IMR-90 (cell line): ENCODE measurements around the gene FAM76B. TPM values are rescaled to one million over a fixed set of nuclear protein-coding genes. Genes with fewer than 3 reads are reported as not detected.

Source experiments
- ATAC-seq: fragments of 200-7000 bp; cut with Tn5 transposase; 2 replicates; pipeline ENCODE4 v1.9.1; 2020; ENCODE audit warnings: low read depth, mild to moderate bottlenecking, moderate library complexity
- BruUV-seq: library from RNA; stranded (reverse); fragments of 400-500 nt; replicated peaks from 2 replicates; lab custom pipeline; 2021; lab: Mats Ljungman, UMichigan
- CTCF ChIA-PET: fragments of 300-600 bp; formaldehyde crosslinking; extraction: SDS; loops from one replicate; lab custom pipeline; 2021; ENCODE audit warnings: antibody characterized with exemption; lab: Yijun Ruan, JAX
- POLR2A ChIA-PET: fragments of 300-600 bp; sonication (Branson Sonifier 250); formaldehyde crosslinking; loops from one replicate; lab custom pipeline; 2022; ENCODE audit warnings: antibody characterized with exemption; ENCODE audit not compliant: unreplicated experiment; lab: Charles Lee
- DNase-seq: peaks from one replicate; pipeline ENCODE4 v3.0.0; 2013
- H2AFZ ChIP-seq: replicated peaks from 2 replicates; pipeline ENCODE3; 2013; ENCODE audit warnings: low read length, mild to moderate bottlenecking; ENCODE audit not compliant: poor library complexity
- H2AK5ac ChIP-seq: 2 replicates; pipeline ENCODE4 v1.6.1; 2013; ENCODE audit warnings: low read depth, low read length, inconsistent platforms
- H2AK9ac ChIP-seq: replicated peaks from 2 replicates; pipeline ENCODE3; 2013; ENCODE audit warnings: mild to moderate bottlenecking, low read depth, low read length, moderate library complexity; ENCODE audit not compliant: poor library complexity
- H2BK120ac ChIP-seq: 2 replicates; pipeline ENCODE4 v1.6.1; 2013; ENCODE audit warnings: low read depth, low read length, inconsistent platforms
- H2BK15ac ChIP-seq: 3 replicates; pipeline ENCODE4 v1.6.1; 2013; ENCODE audit warnings: low read depth, low read length, inconsistent platforms
- H2BK20ac ChIP-seq: 2 replicates; pipeline ENCODE4 v1.6.1; 2013; ENCODE audit warnings: low read depth, mild to moderate bottlenecking, inconsistent platforms, low read length, moderate library complexity
- H2BK5ac ChIP-seq: 2 replicates; pipeline ENCODE4 v1.6.1; 2013; ENCODE audit warnings: mild to moderate bottlenecking, low read depth, low read length, inconsistent platforms; ENCODE audit not compliant: poor library complexity, severe bottlenecking
- H3K14ac ChIP-seq: replicated peaks from 2 replicates; pipeline ENCODE4 v1.6.1; 2013; ENCODE audit warnings: low read depth, low read length, inconsistent platforms
- H3K18ac ChIP-seq: 2 replicates; pipeline ENCODE4 v1.6.1; 2013; ENCODE audit warnings: low read depth, low read length, control low read depth
- H3K23ac ChIP-seq: 2 replicates; pipeline ENCODE4 v1.6.1; 2013; ENCODE audit warnings: low read depth, low read length, inconsistent platforms
- H3K27ac ChIP-seq: 2 replicates; pipeline ENCODE4 v1.5.1; 2013; ENCODE audit warnings: mild to moderate bottlenecking, control low read depth, low read length; ENCODE audit not compliant: insufficient read depth
- H3K27me3 ChIP-seq: 2 replicates; pipeline ENCODE4 v1.6.1; 2013; ENCODE audit warnings: low read length; ENCODE audit not compliant: control insufficient read depth, insufficient read depth
- H3K36me3 ChIP-seq: 2 replicates; pipeline ENCODE4 v1.6.1; 2013; ENCODE audit warnings: low read length, mixed read lengths; ENCODE audit not compliant: control insufficient read depth, insufficient read depth
- H3K4ac ChIP-seq: 2 replicates; pipeline ENCODE4 v1.6.1; 2013; ENCODE audit warnings: low read depth, low read length, inconsistent platforms
- H3K4me1 ChIP-seq: 2 replicates; pipeline ENCODE4 v1.6.1; 2013; ENCODE audit warnings: low read length, mixed read lengths; ENCODE audit not compliant: control insufficient read depth, insufficient read depth
- H3K4me2 ChIP-seq: 2 replicates; pipeline ENCODE4 v1.6.1; 2013; ENCODE audit warnings: low read depth, mild to moderate bottlenecking, control low read depth, low read length, moderate library complexity
- H3K4me3 ChIP-seq: 2 replicates; pipeline ENCODE4 v1.5.1; 2013; ENCODE audit warnings: low read depth, mild to moderate bottlenecking, control low read depth, low read length, moderate library complexity; ENCODE audit not compliant: insufficient read depth
- H3K56ac ChIP-seq: 2 replicates; pipeline ENCODE4 v1.6.1; 2013; ENCODE audit warnings: low read length, inconsistent platforms; ENCODE audit not compliant: insufficient read depth; ENCODE audit errors: extremely low read depth
- H3K79me1 ChIP-seq, 2 experiments: 2 replicates each; pipeline ENCODE4 v1.6.1; 2013; ENCODE audit warnings: low read length in 2 of 2, inconsistent platforms in 1 of 2, low read depth in 1 of 2
- H3K9ac ChIP-seq: 2 replicates; pipeline ENCODE4 v1.6.1; 2013; ENCODE audit warnings: low read depth, low read length, control low read depth
- H3K9me1 ChIP-seq: 2 replicates; pipeline ENCODE4 v1.6.1; 2013; ENCODE audit warnings: low read length, inconsistent platforms; ENCODE audit not compliant: insufficient read depth
- H3K9me3 ChIP-seq: 2 replicates; pipeline ENCODE4 v1.6.1; 2013; ENCODE audit warnings: low read length; ENCODE audit not compliant: control insufficient read depth, insufficient read depth
- H4K20me1 ChIP-seq: 2 replicates; pipeline ENCODE4 v1.6.1; 2013; ENCODE audit warnings: low read length, inconsistent platforms; ENCODE audit not compliant: insufficient read depth
- H4K5ac ChIP-seq: 2 replicates; pipeline ENCODE4 v1.6.1; 2013; ENCODE audit warnings: mild to moderate bottlenecking, low read depth, low read length, control low read depth
- H4K8ac ChIP-seq, 2 experiments: 2 replicates each; pipeline ENCODE4 v1.6.1; 2013; ENCODE audit warnings: low read depth in 2 of 2, low read length in 2 of 2, control low read depth in 1 of 2, inconsistent platforms in 1 of 2
- H4K91ac ChIP-seq: 2 replicates; pipeline ENCODE4 v1.6.1; 2013; ENCODE audit warnings: low read depth, low read length, inconsistent platforms; ENCODE audit not compliant: insufficient read depth
- CEBPB ChIP-seq: IDR thresholded peaks from 2 replicates; pipeline ENCODE4 v1.6.1; 2012; ENCODE audit warnings: low read depth, low read length, improper control_type of control experiment
- CHD1 ChIP-seq: IDR thresholded peaks from 2 replicates; pipeline ENCODE4 v1.6.1; 2012; ENCODE audit warnings: low read depth, low read length, improper control_type of control experiment
- CTCF ChIP-seq: conservative IDR thresholded peaks from 2 replicates; pipeline ENCODE4 v1.5.1; 2012; ENCODE audit warnings: mild to moderate bottlenecking, low read depth, low read length, improper control_type of control experiment
- ELK1 ChIP-seq: fragments of 150-350 bp; IDR thresholded peaks from 2 replicates; pipeline ENCODE4 v1.6.1; 2016; ENCODE audit warnings: low read depth, mild to moderate bottlenecking, low read length, moderate library complexity, borderline replicate concordance
- FOS ChIP-seq: fragments of 150-350 bp; IDR thresholded peaks from 2 replicates; pipeline ENCODE4 v1.6.1; 2016; ENCODE audit warnings: low read depth, low read length
- MAZ ChIP-seq: IDR thresholded peaks from 2 replicates; pipeline ENCODE4 v1.6.1; 2012; ENCODE audit warnings: low read depth, mild to moderate bottlenecking, low read length, improper control_type of control experiment, moderate library complexity, borderline replicate concordance
- MXI1 ChIP-seq: IDR thresholded peaks from 2 replicates; pipeline ENCODE4 v1.6.1; 2012; ENCODE audit warnings: low read depth, mild to moderate bottlenecking, low read length, moderate library complexity, borderline replicate concordance
- NFE2L2 ChIP-seq: fragments of 150-350 bp; IDR thresholded peaks from 2 replicates; pipeline ENCODE4 v1.6.1; 2016; ENCODE audit warnings: low read depth, mild to moderate bottlenecking, low read length
- POLR2A ChIP-seq: IDR thresholded peaks from 2 replicates; pipeline ENCODE4 v1.6.1; 2012; ENCODE audit warnings: mild to moderate bottlenecking, low read depth, low read length
- RAD21 ChIP-seq: IDR thresholded peaks from 2 replicates; pipeline ENCODE4 v1.6.1; 2012; ENCODE audit warnings: low read length, improper control_type of control experiment
- RCOR1 ChIP-seq: IDR thresholded peaks from 2 replicates; pipeline ENCODE4 v1.6.1; 2012; ENCODE audit warnings: mild to moderate bottlenecking, low read length, improper control_type of control experiment; ENCODE audit not compliant: insufficient replicate concordance
- RFX5 ChIP-seq: IDR thresholded peaks from 2 replicates; pipeline ENCODE4 v1.8.0; 2012; ENCODE audit warnings: low read depth, mild to moderate bottlenecking, low read length, moderate library complexity
- SMC3 ChIP-seq: fragments of 150-350 bp; IDR thresholded peaks from 2 replicates; pipeline ENCODE4 v1.6.1; 2016; ENCODE audit warnings: low read depth, mild to moderate bottlenecking, antibody characterized with exemption, low read length, moderate library complexity
- dilution Hi-C: fragments of 300-500 bp; cut with HindIII; formaldehyde crosslinking; loops from one replicate; pipeline ENCODE4 v1.14.3; 2018; ENCODE audit warnings: low sequenced_read_pairs; ENCODE audit not compliant: unreplicated experiment
- in situ Hi-C: fragments of 300-500 bp; cut with MboI; formaldehyde crosslinking; loops from 3 replicates; pipeline ENCODE4 v1.14.3; 2019; ENCODE audit warnings: low sequenced_read_pairs, inconsistent platforms, mixed read lengths
- intact Hi-C: fragments of 100-400 bp; cut with micrococcal nuclease; formaldehyde crosslinking; loops from 2 replicates; pipeline ENCODE4 v1.10.0; 2022
- polyA plus RNA-seq, 3 experiments: library from polyadenylated mRNA; depleted of rRNA; stranded (reverse); fragments of >200 nt; gene quantifications; 2 replicates each; pipeline ENCODE4 v1.2.3, GENCODE V29; 2012; ENCODE audit warnings: low replicate concordance in 1 of 3
- total RNA-seq: library from RNA; depleted of rRNA; stranded (reverse); fragments of >200 nt; gene quantifications from 2 replicates; pipeline ENCODE4 v1.2.3, GENCODE V29; 2012

The FAM76B gene
- total and polyA plus RNA-seq, 2 of the 4 experiments (the other 2 are of a cell fraction) = 12.7 to 14.3 TPM

- no peak overlapping the region for H3K14ac ChIP-seq
- no peaks in the 10 kb centered on the region for H3K4me1 ChIP-seq
- no peak overlapping the region for H2BK15ac ChIP-seq
- no peak overlapping the region for H3K18ac ChIP-seq
- dilution Hi-C loops = no loop called here
- no peak overlapping the region for H2BK120ac ChIP-seq
- H3K27ac ChIP-seq = no peak overlapping the region
- H2AK9ac ChIP-seq = no peak overlapping the region
- no peak overlapping the region for H2AK5ac ChIP-seq
- H3K9me3 ChIP-seq = no peaks in the 10 kb centered on the region
- ChIA-PET CTCF (no interaction called here), POLR2A (no interaction called here)
- no peak overlapping the region for H3K4ac ChIP-seq
- TF ChIP-seq MAZ (no peak), SMC3 (no peak), RFX5 (no peak), FOS (no peak), CTCF (no peak), NFE2L2 (no peak), RAD21 (no peak), CEBPB (no peak), ELK1 (no peak), RCOR1 (no peak), MXI1 (no peak), POLR2A (no peak), CHD1 (no peak)
- no peak overlapping the region for H4K5ac ChIP-seq
- no peak overlapping the region for H3K56ac ChIP-seq
- H2BK5ac ChIP-seq = no peak overlapping the region
- H3K4me2 ChIP-seq = no peak overlapping the region
- H4K91ac ChIP-seq = no peak overlapping the region
- in situ Hi-C loops = no loop called here
- BruUV-seq = no TSS peak
- H3K27me3 ChIP-seq = no peaks in the 10 kb centered on the region
- DNase-seq (no peak), ATAC-seq (no peak)
- H4K8ac ChIP-seq = no peak overlapping the region
- H2BK20ac ChIP-seq = no peak overlapping the region
- no peak overlapping the region for H3K23ac ChIP-seq
- no peak overlapping the region for H2AFZ ChIP-seq
- H4K20me1 ChIP-seq = no peaks in the 10 kb centered on the region
- intact Hi-C loops = no loop called here
- H3K9ac ChIP-seq = no peak overlapping the region
- no peaks in the 10 kb centered on the region for H3K9me1 ChIP-seq
- H3K4me3 ChIP-seq = no peak overlapping the region
- peaks cover 2 to 4% of the 10 kb centered on the region in 2 experiments; a peak in 2 of 4 replicates for H3K79me1 ChIP-seq
- peaks cover 7% of the 10 kb centered on the region for H3K36me3 ChIP-seq
Measured at GRCh38 chr11:95776859-95777258, 12.7 kb downstream of the FAM76B start.
